Panc1 (cell line): ENCODE results near the gene NEIL1.

ENCODE experiments used
- POLR2AphosphoS5 ChIP-seq: IDR thresholded peaks from 2 replicates; pipeline ENCODE4 v1.6.1; 2012; ENCODE audit warnings: mild to moderate bottlenecking, low read depth, low read length, moderate library complexity
- TF ChIP-seq, protein P1 (sequence below): fragments of 450-650 bp; IDR thresholded peaks from 2 replicates; pipeline ENCODE4 v1.5.1; 2017; ENCODE audit warnings: mild to moderate bottlenecking
- TF ChIP-seq, protein P2 (sequence below), 2 experiments: IDR thresholded peaks; 2 replicates each; pipeline ENCODE4 v1.6.1; 2011 to 2012; ENCODE audit warnings: low read depth in 2 of 2, control low read depth in 1 of 2, low read length in 1 of 2, mild to moderate bottlenecking in 1 of 2, moderate library complexity in 1 of 2; ENCODE audit not compliant: insufficient read depth in 1 of 2

DNA sequence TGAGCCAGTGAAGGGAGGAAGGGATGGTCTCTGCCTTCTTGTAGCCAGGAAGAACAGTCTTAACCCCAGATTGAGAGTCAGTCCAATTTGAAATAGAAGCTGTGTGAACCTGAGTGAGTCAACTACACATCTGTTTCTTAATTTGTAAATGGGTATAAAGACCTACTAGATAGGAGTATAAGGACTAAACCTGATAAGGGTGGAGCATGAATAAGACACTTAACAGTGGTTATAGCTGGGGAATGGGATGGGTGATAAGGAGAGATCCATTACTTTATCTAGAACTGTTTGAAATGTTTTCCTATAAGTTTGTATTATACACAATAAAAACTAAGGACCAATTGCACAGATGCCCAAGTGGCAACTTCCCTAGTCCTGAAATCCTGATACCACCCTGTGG, 20.2 kb downstream of the NEIL1 start:
- TF ChIP-seq, protein P1, sequence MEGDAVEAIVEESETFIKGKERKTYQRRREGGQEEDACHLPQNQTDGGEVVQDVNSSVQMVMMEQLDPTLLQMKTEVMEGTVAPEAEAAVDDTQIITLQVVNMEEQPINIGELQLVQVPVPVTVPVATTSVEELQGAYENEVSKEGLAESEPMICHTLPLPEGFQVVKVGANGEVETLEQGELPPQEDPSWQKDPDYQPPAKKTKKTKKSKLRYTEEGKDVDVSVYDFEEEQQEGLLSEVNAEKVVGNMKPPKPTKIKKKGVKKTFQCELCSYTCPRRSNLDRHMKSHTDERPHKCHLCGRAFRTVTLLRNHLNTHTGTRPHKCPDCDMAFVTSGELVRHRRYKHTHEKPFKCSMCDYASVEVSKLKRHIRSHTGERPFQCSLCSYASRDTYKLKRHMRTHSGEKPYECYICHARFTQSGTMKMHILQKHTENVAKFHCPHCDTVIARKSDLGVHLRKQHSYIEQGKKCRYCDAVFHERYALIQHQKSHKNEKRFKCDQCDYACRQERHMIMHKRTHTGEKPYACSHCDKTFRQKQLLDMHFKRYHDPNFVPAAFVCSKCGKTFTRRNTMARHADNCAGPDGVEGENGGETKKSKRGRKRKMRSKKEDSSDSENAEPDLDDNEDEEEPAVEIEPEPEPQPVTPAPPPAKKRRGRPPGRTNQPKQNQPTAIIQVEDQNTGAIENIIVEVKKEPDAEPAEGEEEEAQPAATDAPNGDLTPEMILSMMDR, result no peak
- TF ChIP-seq POLR2AphosphoS5, result no peak
- TF ChIP-seq, protein P2, sequence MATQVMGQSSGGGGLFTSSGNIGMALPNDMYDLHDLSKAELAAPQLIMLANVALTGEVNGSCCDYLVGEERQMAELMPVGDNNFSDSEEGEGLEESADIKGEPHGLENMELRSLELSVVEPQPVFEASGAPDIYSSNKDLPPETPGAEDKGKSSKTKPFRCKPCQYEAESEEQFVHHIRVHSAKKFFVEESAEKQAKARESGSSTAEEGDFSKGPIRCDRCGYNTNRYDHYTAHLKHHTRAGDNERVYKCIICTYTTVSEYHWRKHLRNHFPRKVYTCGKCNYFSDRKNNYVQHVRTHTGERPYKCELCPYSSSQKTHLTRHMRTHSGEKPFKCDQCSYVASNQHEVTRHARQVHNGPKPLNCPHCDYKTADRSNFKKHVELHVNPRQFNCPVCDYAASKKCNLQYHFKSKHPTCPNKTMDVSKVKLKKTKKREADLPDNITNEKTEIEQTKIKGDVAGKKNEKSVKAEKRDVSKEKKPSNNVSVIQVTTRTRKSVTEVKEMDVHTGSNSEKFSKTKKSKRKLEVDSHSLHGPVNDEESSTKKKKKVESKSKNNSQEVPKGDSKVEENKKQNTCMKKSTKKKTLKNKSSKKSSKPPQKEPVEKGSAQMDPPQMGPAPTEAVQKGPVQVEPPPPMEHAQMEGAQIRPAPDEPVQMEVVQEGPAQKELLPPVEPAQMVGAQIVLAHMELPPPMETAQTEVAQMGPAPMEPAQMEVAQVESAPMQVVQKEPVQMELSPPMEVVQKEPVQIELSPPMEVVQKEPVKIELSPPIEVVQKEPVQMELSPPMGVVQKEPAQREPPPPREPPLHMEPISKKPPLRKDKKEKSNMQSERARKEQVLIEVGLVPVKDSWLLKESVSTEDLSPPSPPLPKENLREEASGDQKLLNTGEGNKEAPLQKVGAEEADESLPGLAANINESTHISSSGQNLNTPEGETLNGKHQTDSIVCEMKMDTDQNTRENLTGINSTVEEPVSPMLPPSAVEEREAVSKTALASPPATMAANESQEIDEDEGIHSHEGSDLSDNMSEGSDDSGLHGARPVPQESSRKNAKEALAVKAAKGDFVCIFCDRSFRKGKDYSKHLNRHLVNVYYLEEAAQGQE (IDR thresholded peaks at IDR 0.05; ENCODE audit: insufficient read depth in 1 of 2, low read depth in 2 of 2, low read length in 1 of 2), result no peak
